Measurements from ENCODE around the gene RABGAP1L. TPM values are rescaled to one million over a fixed set of nuclear protein-coding genes. Genes with fewer than 3 reads are reported as not detected.

RABGAP1L gene
- total RNA-seq, 2 donors from 2014 or later: 148 to 174 TPM

GRCh38 chr1:174671826-174672225, 512.5 kb downstream of the RABGAP1L start:
- no peak for DNase-seq (ENCODE audit: low spot score)
- Histone ChIP-seq H3K36me3 (no peaks in the 10 kb centered on the region), H3K27ac (no peak overlapping the region), H3K27me3 (no peaks in the 10 kb centered on the region), H3K4me3 (no peak overlapping the region), H3K9me3 (peaks cover 0 to 19% of the 10 kb centered on the region in 2 donors), H3K4me1 (no peaks in the 10 kb centered on the region)
- TF ChIP-seq CTCF (IDR thresholded peaks at IDR 0.05): no peak

GRCh38 chr1:174676856-174677255, 517.5 kb downstream of the RABGAP1L start:
- DNase-seq (ENCODE audit: low spot score): no peak
- no peaks in the 10 kb centered on the region for H3K9me3 ChIP-seq
- no peaks in the 10 kb centered on the region for H3K4me1 ChIP-seq
- no peak overlapping the region for H3K4me3 ChIP-seq
- H3K27me3 ChIP-seq: no peaks in the 10 kb centered on the region
- no peaks in the 10 kb centered on the region for H3K36me3 ChIP-seq
- no peak for TF ChIP-seq CTCF (IDR thresholded peaks at IDR 0.05)
- H3K27ac ChIP-seq: no peak overlapping the region

- H3K27ac ChIP-seq: no peak overlapping the region
- H3K27me3 ChIP-seq: no peaks in the 10 kb centered on the region
- H3K9me3 ChIP-seq: no peaks in the 10 kb centered on the region
- H3K4me3 ChIP-seq: no peak overlapping the region
- no peaks in the 10 kb centered on the region for H3K36me3 ChIP-seq
- H3K4me1 ChIP-seq: no peaks in the 10 kb centered on the region
- DNase-seq (ENCODE audit: low spot score): no peak
- TF ChIP-seq CTCF (IDR thresholded peaks at IDR 0.05): no peak
Measured at GRCh38 chr1:174678657-174679056, 519.3 kb downstream of the RABGAP1L start.

- Histone ChIP-seq H3K36me3 (no peaks in the 10 kb centered on the region), H3K9me3 (no peaks in the 10 kb centered on the region), H3K4me1 (no peaks in the 10 kb centered on the region), H3K4me3 (no peak overlapping the region), H3K27ac (no peak overlapping the region), H3K27me3 (no peaks in the 10 kb centered on the region)
- no peak for TF ChIP-seq CTCF (IDR thresholded peaks at IDR 0.05)
- no peak for DNase-seq (ENCODE audit: low spot score)
Measured at GRCh38 chr1:174680101-174680500, 520.8 kb downstream of the RABGAP1L start.

- H3K4me1 ChIP-seq: no peaks in the 10 kb centered on the region
- no peak for DNase-seq (ENCODE audit: low spot score)
- no peaks in the 10 kb centered on the region for H3K27me3 ChIP-seq
- H3K36me3 ChIP-seq: no peaks in the 10 kb centered on the region
- H3K27ac ChIP-seq: no peak overlapping the region
- TF ChIP-seq CTCF (IDR thresholded peaks at IDR 0.05): no peak
- no peaks in the 10 kb centered on the region for H3K9me3 ChIP-seq
- H3K4me3 ChIP-seq: no peak overlapping the region
Measured at GRCh38 chr1:174682419-174683008, 523.2 kb downstream of the RABGAP1L start.

- no peak for TF ChIP-seq CTCF (IDR thresholded peaks at IDR 0.05)
- Histone ChIP-seq H3K4me3 (no peak overlapping the region), H3K27ac (no peak overlapping the region), H3K36me3 (no peaks in the 10 kb centered on the region), H3K27me3 (no peaks in the 10 kb centered on the region), H3K4me1 (no peaks in the 10 kb centered on the region), H3K9me3 (no peaks in the 10 kb centered on the region)
- DNase-seq (ENCODE audit: low spot score): no peak
Measured at GRCh38 chr1:174686213-174686612, 526.9 kb downstream of the RABGAP1L start.
